HG03521 (cell line): ENCODE results near the gene B4GALNT4.
"Not testable (repeated sequence)": the region's sequence is repeated elsewhere in the genome, so short reads cannot be mapped to it uniquely, and the experiment has no call there.

Experiments used
- ATAC-seq: cut with Tn5 transposase; IDR thresholded peaks from one replicate; pipeline ENCODE4 v1.9.1; 2021; ENCODE audit warnings: mild to moderate bottlenecking, moderate library complexity; ENCODE audit not compliant: unreplicated experiment

The B4GALNT4 gene

GRCh38 chr11:390175-390574 lies 20.9 kb downstream of the B4GALNT4 start:
- ATAC-seq: no peak

GRCh38 chr11:391117-392017 lies 22.1 kb downstream of the B4GALNT4 start:
- no peak for ATAC-seq

- ATAC-seq: no peak
Measured at GRCh38 chr11:392102-392777, 22.9 kb downstream of the B4GALNT4 start.

DNA sequence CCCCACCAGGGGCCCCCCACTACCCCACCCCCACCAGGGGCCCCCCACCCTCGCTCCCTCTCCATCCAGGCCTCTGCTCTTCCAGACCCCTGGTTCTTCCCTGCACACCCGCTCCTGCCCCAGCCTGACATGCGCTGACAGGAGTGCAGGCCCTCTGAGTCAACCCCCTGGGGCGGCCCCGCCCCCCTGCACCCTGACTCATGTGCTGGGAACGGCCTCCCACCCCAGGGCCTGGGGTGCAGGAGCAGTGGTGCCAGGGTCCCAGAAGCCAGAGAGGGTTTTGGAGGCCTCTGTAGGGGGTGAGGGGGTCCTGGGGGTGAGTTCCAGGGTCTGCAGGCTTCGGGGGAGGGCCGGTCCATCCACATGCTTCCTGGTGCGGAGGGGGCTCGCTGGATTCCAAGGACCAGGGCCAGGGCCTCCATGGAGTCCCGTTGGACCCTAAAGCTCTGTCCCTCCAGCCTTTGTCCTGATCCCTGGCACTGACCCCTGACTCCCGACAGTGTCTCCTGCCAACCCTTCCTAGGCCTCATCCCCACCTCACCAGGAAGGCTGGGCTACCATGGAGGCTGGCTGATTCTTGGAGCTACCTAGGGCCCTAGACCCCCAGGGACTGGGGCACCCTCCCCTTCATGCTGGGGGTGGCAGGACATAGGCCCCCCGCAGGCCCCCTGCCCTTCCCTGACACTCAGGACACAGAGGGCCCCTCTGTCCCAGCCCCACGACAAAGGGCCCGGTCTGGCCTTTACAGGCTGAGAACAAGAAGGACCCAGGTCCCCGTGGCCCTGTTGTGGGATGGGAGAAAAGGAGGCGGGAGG lies 24.1 kb downstream of the B4GALNT4 start:
- ATAC-seq: no peak

DNA sequence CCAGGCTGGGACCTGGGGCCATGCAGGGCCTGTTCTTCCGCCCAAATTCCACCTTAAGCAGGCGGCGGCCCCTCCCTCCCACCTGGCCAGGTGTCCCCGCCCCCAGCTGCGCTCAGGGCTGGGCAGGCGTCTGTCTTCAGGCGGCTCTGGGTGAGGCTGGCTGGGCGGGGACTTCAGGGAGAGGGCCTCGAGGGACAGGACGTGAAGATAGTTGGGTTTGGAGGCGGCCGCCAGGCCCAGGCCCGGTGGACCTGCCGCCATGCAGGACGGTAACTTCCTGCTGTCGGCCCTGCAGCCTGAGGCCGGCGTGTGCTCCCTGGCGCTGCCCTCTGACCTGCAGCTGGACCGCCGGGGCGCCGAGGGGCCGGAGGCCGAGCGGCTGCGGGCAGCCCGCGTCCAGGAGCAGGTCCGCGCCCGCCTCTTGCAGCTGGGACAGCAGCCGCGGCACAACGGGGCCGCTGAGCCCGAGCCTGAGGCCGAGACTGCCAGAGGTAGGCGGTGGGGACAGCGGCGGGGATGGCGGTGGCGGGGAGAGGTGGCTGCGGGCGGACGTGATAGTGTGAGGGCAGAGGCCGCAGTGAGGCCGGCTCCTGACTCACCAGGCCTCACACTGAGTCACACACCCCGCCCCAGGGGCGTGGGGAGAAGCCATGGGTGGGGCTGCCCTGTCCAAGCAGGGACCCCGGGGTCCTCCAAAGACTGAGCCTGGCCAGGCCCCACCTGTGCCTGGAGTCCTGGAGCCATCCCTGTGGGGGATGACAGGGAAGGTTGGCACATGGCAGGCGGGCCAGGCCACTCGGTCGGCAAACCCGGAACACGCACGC lies 24.9 kb downstream of the B4GALNT4 start, which contains the start of gene PKP3:
PKP3 (plus strand) TSS at position 176 of the 824 bp plus-strand sequence; CDS start at position 260, 84 bp downstream.
- ATAC-seq: no peak

DNA sequence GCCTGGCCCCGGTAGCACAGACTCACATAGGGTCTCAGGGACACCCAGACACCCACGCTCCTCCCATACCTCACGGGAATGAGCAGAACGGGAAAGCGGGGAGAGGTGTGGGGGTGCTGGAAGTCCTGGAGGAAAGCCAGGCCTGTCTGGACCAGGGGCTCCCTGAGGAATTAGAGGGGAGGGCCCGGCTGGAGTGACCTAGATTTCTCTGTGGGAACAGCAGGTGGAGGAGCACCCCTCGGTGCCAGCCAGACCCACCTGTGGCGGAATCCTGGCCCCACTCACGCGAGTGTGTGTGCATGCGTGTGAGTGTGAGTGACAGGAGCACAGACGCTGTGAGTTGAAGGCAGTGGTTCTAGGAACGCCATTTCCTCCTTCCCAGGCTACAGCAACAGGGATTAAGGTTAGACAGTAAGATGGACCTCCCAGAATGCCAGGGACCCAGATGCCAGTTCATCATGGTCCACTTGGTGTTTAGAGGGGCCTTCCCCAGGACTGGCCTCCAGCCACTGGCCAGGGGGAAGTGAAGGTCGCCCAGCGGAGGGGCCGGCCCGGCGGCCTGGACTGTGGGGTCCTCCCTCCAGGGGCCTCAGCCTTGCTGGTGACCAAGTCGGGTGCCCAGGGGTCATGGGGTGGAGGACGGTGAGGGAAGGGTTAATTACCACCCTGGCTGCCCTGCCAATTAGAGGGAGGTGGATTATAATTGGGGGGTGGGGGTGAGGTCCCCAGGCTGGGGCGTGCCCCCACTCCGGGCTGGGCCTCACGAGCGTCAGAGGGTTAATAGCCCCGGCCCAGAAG lies 25.8 kb downstream of the B4GALNT4 start:
- ATAC-seq: no peak

GRCh38 chr11:395866-396265 lies 26.6 kb downstream of the B4GALNT4 start:
- ATAC-seq: no peak

DNA sequence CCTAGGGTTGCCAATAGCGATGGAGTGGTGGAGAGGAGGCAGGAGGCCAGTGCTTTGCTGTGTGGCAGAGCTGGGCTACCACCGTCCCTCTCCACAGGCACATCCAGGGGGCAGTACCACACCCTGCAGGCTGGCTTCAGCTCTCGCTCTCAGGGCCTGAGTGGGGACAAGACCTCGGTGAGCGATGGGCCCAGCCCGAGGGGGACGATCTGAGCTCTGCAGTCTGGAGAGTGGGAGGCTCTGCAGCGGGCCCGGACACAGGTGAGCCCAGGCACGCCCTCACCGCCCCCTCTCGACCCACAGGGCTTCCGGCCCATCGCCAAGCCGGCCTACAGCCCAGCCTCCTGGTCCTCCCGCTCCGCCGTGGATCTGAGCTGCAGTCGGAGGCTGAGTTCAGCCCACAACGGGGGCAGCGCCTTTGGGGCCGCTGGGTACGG lies 27.2 kb downstream of the B4GALNT4 start:
- no peak for ATAC-seq

GRCh38 chr11:396948-397548 lies 27.7 kb downstream of the B4GALNT4 start:
- ATAC-seq: no peak

DNA sequence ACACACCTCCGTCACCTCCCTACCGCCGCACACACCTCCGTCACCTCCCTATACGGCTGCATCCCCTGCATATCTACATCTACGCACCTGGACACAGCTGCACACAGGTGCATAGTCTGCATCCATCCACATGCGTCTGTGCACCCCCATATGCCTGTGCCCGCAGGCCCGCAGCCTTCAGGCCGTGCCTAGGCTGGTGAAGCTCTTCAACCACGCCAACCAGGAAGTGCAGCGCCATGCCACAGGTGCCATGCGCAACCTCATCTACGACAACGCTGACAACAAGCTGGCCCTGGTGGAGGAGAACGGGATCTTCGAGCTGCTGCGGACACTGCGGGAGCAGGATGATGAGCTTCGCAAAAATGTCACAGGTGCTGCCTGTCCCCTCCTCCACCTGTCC lies 29.5 kb downstream of the B4GALNT4 start:
- ATAC-seq: no peak

DNA sequence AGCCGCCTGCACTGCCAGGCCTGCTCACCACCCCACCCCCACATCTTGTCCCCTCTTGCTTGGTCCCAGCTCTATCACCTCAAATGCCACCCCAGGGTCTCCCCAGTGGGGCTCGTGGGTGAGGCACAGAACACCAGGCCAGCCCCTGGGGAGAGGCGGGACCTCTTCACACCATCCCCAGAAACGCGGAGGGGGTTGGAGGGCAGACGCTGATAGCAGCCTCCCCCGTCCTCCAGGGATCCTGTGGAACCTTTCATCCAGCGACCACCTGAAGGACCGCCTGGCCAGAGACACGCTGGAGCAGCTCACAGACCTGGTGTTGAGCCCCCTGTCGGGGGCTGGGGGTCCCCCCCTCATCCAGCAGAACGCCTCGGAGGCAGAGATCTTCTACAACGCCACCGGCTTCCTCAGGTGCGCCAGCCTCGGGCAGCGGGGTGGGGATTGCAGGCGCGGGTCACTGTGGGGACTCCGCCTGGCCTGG lies 30.5 kb downstream of the B4GALNT4 start:
- ATAC-seq: no peak

DNA sequence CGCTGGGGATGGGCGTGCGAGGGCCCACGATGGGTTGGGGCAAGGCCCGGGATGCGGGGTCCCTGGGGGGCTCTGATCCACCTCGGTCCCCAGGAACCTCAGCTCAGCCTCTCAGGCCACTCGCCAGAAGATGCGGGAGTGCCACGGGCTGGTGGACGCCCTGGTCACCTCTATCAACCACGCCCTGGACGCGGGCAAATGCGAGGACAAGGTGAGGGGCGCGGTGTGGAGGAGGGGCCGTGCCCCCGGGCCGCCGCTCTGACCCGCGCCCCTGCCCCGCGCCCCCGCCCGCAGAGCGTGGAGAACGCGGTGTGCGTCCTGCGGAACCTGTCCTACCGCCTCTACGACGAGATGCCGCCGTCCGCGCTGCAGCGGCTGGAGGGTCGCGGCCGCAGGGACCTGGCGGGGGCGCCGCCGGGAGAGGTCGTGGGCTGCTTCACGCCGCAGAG lies 31.0 kb downstream of the B4GALNT4 start:
- no peak for ATAC-seq

DNA sequence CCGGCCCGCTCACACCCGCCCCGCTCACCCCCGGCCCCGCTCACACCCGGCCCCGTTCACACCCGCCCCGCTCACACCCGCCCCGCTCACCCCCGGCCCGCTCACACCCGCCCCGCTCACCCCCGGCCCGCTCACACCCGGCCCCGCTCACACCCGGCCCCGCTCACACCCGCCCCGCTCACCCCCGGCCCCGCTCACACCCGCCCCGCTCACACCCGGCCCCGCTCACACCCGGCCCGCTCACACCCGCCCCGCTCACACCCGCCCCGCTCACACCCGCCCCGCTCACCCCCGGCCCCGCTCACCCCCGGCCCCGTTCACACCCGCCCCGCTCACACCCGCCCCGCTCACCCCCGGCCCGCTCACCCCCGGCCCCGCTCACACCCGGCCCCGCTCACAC lies 31.9 kb downstream of the B4GALNT4 start:
- not testable (repeated sequence) for ATAC-seq

GRCh38 chr11:403021-403760 lies 33.9 kb downstream of the B4GALNT4 start:
- ATAC-seq: no peak

- no peak for ATAC-seq
Measured at GRCh38 chr11:403761-404431, 34.6 kb downstream of the B4GALNT4 start.

- no peak for ATAC-seq
Measured at GRCh38 chr11:404551-405264, 35.4 kb downstream of the B4GALNT4 start.
